Activated T-cell treated with anti-CD3 and anti-CD28 coated beads for 24 hours (primary cell): ENCODE data around the gene LCE2A.
"Not testable (repeated sequence)": the region's sequence is repeated elsewhere in the genome, so short reads cannot be mapped to it uniquely, and the experiment has no call there.

Source experiments
- DNase-seq: peaks from one replicate; pipeline ENCODE4 v3.0.0-alpha.2; 2020; ENCODE audit warnings: low read depth

The LCE2A gene, protein sequence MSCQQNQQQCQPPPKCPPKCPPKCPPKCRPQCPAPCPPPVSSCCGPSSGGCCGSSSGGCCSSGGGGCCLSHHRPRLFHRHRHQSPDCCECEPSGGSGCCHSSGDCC

DNA sequence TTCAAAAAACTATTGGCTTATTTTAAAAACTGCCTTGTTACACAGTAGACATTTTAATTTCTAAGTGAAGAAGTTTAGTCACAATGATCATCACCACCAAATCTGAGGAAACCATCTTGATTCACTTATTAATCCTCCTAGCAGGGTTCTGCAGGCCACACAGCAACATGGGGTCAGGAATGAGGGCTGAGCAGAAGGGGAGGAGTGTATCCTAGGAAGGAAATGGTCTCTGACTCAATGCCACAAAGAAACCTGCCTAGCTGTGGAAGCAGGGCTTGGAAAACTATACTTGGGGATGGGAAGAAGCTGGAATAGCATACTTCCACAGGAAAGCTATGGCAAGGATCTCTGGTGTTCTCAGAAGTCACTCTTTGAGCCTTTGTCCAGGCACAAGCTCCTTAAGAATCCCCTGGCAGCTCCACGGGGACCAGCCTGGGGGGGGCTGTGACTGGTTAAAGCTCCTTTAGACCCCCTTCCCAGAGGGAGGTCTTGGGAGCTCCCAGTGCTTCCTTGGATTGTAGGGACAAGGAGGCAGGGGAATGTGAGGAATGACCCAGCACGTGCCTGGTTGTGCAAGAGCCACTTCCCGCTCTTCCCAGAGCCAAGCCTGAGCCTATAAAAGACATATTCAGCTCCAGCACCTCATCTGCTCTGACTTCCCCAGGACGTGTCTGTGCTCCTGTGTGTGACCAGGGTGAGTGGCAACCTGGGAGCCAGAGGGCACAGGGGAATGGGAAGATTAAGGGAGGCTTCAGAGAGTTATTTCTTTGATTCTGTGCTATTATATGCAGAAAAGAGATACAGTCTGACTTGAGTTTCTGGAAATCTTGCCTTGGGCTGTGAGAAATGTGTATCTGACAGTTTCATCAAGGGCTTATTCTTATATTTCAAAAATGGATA, at the start of gene LCE2A:
Gene LCE2A, plus strand, starts transcription at position 645 of the 900 bp plus-strand sequence. CDS start 557 bp downstream, outside the sequence.
- DNase-seq = no peak

DNA sequence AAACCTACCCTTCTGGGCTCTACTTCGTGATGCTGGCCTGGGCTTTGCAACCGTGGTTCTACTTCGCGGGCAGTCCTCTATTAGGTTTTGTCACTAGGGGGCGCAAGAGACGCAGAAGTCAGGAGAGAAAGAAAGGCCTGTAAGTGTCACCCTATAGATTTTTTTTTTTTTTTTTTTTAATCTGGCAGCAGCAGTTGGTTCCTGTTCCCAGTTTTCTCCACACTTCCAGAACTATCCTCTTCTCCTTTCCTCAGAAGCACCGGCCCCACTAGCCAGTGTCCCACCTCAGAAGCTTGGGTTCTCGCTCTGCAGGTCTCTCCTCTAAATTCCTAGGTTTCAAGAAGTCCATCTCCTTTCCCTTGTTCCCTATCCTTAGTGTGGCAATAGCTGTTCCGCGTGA, 44.0 kb upstream of the LCE2A start:
- DNase-seq = peak; percentile 39

DNA sequence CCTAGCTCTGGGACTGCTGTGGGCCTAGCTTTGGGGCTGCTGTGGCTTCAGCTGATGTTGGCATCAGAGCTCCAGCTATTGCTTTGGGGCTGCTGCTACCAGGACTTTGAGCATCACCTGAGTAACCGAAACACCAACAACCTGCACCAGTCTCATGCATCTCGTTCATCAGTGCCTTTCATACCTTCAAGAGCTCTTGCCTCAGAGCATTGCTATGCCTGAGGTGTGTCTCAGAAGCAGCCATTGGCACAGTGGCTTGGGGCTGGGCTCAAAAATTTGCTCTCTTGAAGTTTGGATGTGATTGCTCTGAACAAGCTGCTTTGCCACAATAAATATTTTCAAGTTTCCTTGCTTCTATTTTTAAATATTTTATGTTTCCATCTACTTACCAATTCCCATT, 41.7 kb upstream of the LCE2A start:
- DNase-seq = no peak

DNA sequence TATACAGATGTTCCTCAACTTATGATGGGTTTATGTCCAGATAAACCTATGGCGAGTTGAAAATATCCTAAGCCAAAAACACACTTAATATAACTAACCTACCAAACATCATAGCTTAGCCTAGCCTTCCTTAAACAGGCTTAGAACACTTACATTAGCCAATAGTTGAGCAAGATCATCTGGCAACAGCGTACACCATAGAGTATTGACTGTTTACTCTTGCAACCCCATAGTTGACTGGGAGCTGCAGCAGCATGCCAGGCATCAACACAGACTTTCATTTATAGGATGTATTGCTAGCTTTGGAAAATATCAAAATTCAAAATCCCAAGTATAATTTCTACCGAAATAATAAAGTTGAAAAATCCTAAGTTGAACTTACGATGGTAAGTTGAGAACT, 40.5 kb upstream of the LCE2A start:
- no peak for DNase-seq

DNA sequence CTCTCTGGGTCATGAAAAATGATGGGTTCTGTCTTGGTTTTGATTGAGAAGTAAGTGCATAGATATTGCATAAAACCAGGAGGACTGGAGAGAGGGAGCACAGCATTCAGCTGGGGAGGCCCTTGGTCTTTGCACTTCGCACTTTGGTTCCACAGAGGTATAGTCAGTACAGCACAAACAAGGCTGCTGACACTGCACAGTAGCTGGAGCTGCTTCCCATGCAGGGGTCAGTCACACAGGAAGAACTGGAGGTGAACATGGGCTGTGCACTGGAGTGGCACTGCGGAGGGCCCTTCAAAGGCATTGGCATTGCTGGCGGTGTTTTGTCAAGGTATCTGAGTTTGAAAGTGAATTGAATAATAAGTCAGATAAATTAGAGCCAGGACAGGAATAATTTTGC, 39.5 kb upstream of the LCE2A start:
- no peak for DNase-seq

- DNase-seq = no peak
Observed at GRCh38 chr1:152663098-152663497, 35.0 kb upstream of the LCE2A start, which contains the start of gene LCE2D. LCE2D (plus strand) TSS chr1:152663380; CDS start chr1:152664106, 726 bp downstream.

DNA sequence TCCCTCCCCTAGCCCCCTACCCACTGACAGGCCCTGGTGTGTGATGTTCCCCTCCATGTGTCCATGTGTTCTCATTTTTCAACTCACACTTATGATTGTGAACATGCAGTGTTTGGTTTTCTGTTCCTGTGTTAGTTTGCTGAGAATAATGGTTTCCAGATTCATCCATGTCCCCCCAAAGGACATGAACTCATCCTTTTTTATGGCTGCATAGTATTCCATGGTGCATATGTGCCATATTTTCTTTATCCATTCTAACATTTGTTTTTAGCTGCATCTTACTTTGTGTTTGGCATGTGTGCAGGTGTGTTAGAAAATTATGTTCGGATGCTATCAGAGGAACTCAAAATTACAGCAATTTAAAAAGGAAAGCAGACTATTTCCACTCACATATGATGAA, 32.0 kb upstream of the LCE2A start:
- not testable (repeated sequence) for DNase-seq

DNA sequence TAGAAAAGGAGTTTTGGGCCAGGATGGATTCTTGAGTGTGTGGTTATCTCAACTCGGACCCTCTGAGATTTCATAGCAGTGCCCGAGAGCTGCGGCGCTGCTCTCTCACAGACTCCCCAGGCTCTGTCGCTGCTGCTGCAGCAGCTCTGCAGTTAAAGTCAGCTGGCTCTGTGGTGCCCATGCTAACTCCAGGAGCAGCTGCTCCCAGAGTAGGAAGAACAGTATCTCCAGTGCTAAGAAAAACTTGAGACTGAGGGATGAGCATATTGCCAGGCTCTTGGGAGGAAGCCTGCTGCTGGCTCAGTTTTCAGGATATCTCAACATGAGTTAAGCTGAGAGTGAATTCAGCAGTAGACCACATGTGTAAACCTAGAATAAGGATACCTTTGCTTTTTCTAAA, 30.5 kb upstream of the LCE2A start:
- DNase-seq = no peak

DNA sequence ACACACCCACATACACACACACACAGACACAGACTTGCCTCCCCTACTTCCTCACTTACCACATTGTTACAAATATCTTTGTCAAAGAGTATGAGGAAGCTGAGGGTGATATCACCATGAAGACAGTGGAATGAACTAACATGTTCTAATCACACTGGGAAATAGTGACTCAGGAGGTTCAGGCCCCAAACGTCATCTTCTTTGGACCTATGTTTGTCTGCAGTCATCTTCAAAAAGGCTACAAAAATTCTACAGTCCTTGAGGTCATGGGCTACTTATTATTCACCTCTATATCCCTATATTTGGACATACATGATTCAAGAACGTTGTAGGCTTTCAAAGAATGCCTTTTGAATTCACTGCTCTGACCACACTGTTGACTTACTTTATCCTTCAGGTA, 25.1 kb upstream of the LCE2A start:
- DNase-seq = no peak

DNA sequence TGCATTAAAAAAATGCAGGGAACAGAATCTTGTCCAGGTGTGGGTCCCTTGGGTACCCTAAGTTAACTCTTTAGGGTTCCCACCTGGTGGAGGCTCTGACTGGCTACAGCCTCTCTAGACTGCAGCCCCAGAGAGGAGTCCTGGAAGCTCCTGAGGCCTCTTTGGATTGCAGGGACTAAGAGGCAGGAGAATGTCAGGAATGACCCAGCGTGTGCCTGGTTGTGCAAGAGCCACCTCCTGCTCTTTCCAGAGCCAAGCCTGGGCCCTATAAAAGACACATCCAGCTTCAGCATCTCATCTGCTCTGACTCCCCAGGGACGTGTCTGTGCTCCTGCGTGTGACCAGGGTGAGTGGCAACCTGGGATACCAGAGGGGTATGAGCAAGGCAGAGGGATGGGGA, 23.2 kb upstream of the LCE2A start, which contains the start of gene LCE2C:
Gene LCE2C, plus strand, starts transcription at position 297 of the 400 bp plus-strand sequence. CDS start 737 bp downstream, outside the sequence.
- DNase-seq = not testable (repeated sequence)

- DNase-seq = no peak
Observed at GRCh38 chr1:152679459-152679858, 18.7 kb upstream of the LCE2A start.

DNA sequence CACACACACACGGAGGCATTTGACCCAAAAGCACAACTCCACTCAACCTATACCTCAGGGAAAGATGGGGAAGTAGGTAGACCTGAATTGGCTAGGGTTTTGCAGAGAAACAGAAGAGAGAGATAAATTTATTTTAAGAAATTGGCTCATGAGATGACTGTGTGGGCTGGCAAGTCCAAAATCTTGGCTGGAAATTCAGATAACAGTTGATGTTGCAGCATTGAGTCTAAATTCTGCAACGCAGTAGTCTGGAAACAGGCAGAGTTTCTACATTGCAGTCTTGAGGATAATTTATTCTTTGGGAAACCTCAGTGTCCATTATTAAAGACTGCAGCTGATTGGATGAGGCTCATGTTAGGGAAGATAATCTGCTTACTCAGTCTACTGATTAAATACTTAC, 16.5 kb upstream of the LCE2A start:
- DNase-seq = no peak

DNA sequence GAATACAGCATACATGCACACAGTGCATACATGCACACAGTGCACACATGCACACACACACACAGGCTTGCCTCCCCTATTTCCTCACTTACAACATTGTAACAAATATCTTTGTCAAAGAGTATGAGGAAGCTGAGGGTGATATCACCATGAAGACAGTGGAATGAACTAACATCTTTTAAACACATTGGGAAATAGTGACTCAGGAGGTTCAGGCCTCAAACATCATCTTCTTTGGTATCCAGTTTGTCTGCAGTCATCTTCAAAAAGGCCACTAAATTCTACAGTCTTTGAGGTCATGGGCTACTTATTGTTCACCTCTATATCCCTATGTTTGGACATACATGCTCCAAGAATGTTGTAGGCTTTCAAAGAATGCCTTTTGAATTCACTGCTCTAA, 14.3 kb upstream of the LCE2A start:
- no peak for DNase-seq

DNA sequence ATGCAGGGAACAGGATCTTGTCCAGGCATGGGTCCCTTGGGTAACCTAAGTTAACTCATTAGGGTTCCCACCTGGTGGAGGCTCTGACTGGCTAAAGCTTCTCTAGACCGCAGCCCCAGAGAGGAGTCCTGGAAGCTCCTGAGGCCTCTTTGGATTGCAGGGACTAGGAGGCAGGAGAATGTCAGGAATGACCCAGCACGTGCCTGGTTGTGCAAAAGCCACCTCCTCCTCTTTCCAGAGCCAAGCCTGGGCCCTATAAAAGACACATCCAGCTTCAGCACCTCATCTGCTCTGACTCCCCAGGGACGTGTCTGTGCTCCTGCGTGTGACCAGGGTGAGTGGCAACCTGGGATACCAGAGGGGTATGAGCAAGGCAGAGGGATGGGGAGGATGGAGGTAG, 12.3 kb upstream of the LCE2A start, which contains the start of gene LCE2B:
Gene LCE2B, plus strand, starts transcription at position 301 of the 400 bp plus-strand sequence. CDS start 721 bp downstream, outside the sequence.
- not testable (repeated sequence) for DNase-seq

- no peak for DNase-seq
Observed at GRCh38 chr1:152699746-152700145, 1.6 kb downstream of the LCE2A start.

DNA sequence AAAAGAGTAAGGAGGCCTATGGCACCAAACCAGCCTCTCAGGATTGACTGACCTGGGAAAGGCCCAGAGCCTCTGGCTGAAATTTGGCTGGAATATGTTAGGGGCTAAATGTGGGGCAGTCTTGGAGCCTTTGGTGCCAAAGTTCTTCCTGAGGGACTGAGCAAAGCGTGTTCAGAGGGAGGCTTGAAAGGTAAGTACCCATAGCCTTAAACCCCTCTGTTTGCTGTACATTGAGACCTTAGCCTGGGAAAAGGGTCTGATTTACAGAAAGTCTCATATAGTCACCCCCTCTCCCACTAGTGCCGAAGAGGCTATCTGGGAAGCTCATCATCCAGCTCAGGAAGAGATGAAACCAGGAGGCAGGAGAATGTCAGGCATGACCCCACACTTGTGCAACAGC, 9.7 kb downstream of the LCE2A start, which contains the start of gene LCE4A:
Gene LCE4A, plus strand, starts transcription at position 301 of the 400 bp plus-strand sequence. CDS start 916 bp downstream, outside the sequence.
- no peak for DNase-seq

GRCh38 chr1:152718238-152718637, 20.1 kb downstream of the LCE2A start:
- no peak for DNase-seq

GRCh38 chr1:152725261-152725660, 27.1 kb downstream of the LCE2A start:
- DNase-seq = no peak

DNA sequence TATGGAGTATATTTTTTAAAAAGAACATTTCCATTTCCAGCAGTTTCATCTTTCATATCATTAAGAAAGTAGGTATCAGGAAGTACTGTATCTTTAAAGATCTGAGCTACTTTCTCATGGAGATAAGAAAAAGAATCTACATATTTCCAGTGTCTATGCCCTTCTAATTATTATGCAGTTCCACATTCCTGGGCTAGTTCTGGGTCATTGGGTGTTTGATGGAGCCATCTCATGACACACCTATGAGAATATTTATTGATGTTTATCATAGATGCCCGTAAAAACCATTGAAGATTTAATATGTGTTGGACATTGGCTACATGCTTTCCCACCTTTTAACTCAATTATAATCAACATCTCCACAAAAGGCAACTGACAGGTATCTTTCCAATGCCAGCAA, 30.8 kb downstream of the LCE2A start:
- DNase-seq = no peak

DNA sequence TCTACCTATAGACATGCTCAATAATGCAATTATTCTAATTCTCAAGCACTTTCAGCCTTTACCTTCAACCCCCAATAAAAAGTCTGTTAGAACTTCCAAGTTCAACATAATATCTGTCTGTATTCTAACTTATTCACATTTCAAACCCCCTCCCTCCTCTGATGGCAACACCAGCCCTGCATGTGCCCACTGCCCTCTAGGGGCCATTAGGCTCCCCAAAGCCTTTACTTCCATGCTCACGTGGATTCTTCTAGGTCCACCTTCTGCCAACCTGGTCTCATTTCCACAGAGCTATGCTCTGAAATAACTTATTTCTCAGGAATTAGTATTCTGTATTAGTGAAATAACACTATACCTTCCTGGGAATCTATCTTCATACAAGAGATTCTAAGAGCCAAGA, 37.5 kb downstream of the LCE2A start:
- no peak for DNase-seq

GRCh38 chr1:152737997-152738396, 39.9 kb downstream of the LCE2A start:
- DNase-seq = no peak

DNA sequence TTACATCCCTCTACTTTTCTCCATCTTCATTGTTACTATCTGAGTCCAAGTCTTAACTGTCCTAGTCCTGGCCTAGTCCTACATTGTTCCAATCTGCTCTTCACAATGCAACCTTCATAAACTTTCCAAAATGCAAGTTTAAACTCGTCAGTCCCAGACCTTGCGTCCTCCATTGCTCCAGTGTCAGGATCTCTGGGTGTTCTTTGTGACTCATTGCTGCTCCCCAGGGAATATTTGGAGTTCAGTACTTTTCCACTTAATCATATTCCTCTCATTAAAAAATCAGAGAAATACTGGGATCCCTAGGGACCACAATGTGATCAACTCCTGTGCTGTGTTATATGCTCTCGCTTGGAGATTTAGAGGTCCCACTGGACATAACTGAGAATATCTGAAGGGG, 41.7 kb downstream of the LCE2A start:
- DNase-seq = no peak

GRCh38 chr1:152741656-152742055, 43.5 kb downstream of the LCE2A start:
- DNase-seq = no peak
